NCI-H2107 treated with DMSO at 0.1 percent for 48 hours (cell line): Measurements from ENCODE around the gene PRKAR2B.
"Not testable (repeated sequence)": the region's sequence is repeated elsewhere in the genome, so short reads cannot be mapped to it uniquely, and the experiment has no call there.

Source experiments
- DNase-seq: peaks from one replicate; lab custom pipeline; 2025; ENCODE audit not compliant: unreplicated experiment; lab: John Stamatoyannopoulos, UW

The PRKAR2B gene

DNA sequence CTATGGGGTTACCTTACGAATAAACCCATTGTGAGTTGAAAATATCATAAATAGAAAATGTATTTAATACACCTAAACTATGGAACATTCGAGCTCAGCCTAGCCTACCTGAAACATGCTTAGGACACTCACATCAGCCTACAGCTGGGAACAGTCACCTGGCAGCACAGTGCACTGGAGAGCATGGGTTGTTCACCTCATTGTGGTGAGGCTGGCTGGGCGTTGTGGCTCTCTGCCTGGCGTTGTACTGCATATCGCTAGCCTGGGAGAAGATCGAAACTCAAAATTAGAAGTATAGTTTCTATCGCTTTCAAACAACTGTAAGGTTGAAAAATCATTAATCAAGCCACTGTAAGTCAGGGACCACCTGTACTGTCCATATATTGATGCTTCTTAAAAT lies 107.0 kb downstream of the PRKAR2B start:
- DNase-seq: no peak

DNA sequence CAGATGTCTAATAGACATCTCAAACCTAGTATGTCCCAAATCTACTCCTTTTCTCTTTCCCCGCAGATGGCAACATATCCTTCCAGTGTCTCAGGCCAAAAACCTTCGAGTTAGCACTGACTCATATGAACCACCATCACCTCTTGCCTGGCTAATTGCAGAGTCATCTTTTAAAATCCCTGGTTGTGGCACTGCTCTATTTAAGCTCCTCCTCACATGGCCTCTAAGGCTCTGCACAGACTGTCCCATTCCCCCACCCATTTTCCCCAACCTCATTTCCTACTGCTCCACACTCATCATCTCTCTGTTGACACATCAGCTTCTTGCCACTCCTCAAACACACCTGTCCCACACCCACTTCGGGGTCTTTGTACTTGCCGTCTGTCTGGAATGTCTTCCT lies 107.5 kb downstream of the PRKAR2B start:
- DNase-seq: no peak

DNA sequence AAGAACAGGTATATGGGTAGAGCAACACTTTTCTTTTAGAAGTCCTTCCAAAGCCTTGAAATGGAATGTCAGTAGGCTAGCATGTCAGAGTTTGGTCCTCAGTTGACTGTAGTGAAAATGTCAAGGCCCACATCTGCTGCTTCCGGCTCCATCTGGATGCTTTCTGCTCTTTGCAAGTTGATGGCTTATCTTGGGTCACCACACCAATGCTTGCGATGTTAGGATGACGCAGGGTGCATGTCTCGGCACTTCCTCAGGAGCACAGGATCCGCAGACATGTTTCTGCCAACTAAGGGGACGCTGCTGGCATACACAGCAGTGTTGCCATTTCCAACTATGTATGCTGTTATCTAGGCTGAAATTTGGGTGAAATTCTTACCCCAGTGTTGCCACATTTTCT lies 110.3 kb downstream of the PRKAR2B start:
- no peak for DNase-seq

DNA sequence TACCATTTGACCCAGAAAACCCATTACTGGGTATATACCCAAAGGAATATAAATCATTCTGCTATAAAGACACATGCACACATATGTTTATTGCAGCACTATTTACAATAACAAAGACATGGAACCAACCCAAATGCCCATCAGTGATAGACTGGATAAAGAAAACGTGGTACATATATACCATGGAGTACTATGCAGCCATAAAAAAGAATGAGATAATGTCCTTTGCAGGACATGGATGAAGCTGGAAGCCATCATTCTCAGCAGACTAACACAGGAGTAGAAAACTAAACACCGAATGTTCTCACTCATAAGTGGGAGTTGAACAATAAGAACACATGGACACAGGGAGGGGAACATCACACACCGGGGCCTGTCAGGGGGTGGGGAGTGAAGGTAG lies 111.2 kb downstream of the PRKAR2B start:
- not testable (repeated sequence) for DNase-seq

DNA sequence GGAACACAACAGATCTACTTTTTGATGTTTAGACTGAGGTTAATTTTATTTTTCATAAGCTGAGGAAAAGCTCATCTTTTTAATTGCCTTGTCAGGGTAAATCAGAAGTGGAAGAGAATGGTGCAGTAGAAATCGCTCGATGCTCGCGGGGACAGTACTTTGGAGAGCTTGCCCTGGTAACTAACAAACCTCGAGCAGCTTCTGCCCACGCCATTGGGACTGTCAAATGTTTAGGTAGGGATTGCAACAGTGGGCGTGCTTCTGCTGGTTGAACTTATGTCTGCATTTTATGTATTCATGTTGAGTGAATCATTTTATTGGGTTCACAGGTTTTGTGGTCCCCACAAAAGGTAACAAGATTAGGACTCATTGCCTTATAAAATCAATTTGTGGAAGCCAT lies 112.6 kb downstream of the PRKAR2B start:
- no peak for DNase-seq

DNA sequence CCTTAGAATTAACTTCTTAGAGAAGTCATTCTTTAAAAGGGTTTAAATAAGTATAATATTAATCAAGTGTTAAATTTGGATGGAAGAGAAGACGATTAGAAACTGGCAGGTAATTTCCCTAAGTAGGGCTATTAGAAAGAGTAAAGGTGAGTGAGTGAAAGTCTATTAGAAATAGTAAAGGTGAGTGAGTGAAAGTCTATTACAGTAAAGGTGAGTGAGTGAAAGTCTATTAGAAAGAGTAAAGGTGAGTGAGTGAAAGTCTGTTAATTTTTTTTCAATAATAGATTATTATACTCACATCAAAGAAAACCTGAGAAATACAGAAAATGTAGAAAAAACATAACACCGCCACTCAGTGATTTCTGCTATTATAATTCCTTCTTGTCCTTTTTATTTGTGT lies 113.5 kb downstream of the PRKAR2B start:
- no peak for DNase-seq

DNA sequence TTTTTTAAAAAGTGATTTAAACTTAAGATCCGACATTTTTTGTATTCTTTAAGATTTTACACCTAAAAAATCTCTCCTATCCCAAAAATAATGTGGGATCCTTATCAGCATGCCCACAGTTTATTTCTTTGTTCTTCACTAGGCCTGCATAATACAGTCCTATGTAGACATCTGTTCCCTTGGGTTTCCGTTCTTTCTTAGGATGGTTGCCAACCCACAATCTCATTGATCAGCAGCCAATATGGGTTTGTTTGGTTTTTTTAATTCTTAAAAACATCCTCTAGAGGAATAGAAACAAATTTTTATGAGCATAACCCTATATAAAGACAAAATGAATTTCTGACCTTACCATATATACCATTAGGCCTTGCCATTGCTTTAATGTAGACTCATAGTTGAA lies 115.9 kb downstream of the PRKAR2B start:
- no peak for DNase-seq

DNA sequence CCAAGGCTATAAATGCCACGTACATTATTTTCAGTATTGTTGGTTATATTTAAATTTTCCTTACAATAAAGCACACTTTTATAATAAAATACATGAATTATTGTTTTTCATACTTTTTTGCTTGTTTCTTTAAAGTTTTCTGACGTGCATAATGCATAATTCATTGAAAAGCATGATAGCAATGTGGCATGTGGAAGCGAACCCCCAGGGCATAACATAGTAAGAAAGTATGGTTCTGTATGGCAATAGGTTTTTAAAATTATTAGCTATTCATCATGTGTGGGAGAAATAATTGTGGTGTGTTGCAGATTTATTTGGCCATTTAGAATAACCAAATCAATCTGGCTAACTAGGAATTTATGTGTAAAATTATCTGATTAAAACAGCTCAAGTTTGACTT lies 116.9 kb downstream of the PRKAR2B start:
- no peak for DNase-seq

DNA sequence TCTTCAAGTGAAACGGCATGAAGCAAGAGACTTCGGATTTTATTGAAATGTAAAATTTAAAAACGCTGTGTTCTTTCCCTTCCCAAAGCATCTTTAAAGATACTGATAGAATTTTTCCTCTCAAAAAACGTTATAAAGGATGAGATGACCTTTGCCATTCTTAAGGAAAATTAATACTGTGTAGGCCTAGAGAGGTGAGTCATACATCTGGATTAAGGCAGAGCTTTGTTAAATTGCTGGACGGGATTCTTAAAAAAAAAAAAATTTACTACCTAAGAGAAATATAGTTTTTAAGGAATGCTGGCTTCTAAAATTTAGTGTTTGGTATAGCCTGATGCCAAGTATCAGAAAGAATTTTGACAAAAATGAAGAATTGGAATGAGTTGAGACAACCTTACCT lies 118.0 kb downstream of the PRKAR2B start:
- no peak for DNase-seq

DNA sequence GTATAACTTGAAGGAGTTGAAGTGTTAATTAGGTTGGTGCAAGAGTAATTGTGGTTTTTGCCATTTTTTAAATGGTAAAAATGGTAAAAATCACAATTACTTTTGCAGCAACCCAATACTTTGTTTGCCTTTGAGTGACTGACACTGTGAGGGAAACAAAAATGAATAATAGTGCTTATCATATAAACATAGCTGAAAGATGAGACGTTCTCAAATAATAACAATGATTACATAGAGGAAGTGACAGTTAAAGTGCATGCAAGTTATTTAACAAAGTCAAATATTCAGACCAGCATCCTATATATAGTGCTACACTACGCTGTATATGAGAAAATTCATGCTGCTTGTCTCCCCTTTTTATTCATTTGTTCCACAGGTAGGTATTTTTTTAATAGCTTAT lies 119.6 kb downstream of the PRKAR2B start:
- DNase-seq: no peak

DNA sequence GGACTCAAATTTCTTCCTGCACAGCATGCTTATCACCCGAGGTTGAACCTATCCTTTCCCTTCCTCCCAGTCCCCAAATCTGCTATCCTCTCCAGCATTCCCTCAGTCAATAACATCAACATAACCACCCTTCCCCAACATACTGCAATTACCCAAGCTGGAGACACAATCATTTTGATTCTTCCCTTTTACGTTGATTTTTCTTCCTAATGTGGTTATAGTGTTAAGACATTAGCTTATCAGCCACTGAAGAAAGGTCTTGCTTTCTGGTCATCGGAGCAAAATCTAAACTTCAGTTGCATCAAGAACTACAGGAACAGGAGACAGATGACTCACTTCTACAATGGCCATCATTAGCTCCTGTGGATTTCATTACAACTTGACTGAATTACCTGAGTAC lies 120.8 kb downstream of the PRKAR2B start:
- no peak for DNase-seq

DNA sequence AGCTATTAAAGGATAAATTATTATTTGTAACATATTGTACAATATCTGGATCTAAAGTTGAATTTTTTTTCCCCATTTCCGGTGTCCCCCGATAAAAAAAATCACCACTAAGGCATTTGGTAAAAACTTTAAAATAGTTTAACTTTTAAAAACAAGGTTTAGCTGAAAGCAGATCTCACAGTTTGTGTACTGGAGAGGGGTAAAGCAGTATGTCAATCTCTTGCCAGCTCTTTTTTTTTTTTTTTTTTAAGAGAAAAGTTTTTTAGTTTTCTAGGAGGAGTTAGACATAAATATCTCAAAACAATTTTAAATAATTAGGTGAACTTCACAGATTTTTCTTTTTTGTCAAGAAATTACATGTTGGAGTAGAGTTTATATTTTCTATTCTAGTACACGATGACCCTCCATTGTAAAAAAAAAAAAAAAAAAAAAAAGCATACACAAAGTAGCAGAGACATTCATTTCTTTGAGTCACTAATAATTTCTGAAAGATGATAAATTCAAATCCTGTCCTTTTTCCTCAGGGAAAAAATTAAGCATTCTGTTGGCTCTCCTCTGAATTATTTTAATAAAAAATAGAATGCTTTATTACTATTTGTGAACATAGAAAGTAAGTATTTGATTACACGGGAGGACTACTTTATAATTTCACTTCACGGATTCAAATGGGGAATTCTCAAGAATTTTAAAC lies 122.4 kb downstream of the PRKAR2B start:
- no peak for DNase-seq

DNA sequence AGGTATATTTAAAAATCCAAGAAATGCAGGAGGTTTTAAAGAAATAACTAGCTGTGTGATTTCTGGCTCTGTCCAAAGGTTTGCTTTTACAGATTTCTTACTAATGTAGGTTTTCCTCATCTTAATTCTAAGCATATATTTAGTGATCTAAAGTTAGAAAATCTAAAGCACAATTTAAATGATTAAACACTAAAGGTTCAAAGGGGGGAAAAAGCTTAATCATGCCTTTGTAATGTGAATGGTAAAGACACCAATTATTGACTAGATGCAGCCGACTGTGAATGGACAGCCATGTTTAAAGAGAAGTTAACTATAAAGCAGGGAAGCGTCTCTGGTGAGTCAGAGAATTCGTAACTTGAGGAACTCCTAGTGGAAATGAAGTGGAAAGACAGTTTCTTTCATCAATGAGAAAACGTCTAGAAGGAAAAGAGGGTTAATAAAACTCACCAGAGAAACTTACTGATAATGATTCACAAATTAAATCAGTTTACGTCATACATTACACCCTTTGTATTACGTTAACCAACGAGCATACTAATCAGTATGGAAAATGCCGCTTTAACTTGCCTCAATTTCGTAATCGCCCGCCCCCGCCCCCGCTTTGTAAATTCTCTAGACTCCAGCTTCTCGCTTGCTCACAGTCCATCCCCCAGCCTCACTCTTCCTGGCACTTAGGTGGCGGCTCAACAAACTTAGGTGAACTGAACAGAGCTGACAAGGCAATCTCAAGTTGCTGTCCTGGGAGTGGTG lies 123.2 kb downstream of the PRKAR2B start:
- peak; percentile 53 for DNase-seq

DNA sequence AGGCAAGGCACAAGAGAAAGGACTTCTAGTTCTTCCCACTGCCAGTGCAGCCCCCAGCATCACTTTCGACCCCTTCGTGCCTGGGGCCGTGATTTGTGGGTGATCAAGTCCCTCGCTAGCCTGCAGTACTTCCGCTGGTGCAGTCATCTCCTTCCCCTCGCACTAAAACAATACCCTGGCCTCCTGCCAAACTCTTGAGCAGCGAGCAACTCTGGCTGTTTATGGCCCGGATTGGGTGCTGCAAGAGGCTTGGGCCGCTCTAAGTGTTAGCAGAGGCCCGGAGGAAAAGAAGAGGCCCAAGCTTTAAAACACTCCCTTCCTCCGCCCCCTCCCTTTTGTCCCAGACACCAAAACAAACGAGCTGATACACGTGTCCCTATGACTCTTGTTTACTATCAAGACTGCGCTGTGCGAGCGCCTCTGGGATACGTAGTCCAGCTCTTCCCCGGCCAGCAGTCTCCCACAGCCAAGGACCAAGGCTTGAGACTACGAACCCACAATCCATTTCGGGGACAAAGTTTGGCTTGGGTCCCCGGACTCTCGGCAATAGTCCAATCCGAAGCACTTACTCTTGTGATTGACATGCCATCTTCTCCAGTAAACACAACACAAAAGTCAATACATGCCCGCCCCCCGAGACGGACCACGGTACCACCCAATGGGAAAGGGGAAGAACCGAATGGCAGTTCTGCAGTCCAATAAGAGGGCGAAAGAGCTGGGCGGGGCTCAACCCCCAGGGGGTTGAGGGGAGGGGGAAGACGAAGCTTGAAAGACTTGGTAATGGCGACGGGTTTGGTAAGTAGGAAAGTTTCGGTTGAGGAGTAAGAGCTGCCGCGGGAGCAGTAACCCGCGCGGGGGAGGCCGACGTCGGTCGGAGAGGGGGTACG lies 124.0 kb downstream of the PRKAR2B start, which contains the start of gene HBP1:
TSS of gene HBP1 (plus strand) at position 771 of the 887 bp plus-strand sequence. CDS start 10,891 bp downstream, outside the sequence.
- DNase-seq: peak; percentile 99

DNA sequence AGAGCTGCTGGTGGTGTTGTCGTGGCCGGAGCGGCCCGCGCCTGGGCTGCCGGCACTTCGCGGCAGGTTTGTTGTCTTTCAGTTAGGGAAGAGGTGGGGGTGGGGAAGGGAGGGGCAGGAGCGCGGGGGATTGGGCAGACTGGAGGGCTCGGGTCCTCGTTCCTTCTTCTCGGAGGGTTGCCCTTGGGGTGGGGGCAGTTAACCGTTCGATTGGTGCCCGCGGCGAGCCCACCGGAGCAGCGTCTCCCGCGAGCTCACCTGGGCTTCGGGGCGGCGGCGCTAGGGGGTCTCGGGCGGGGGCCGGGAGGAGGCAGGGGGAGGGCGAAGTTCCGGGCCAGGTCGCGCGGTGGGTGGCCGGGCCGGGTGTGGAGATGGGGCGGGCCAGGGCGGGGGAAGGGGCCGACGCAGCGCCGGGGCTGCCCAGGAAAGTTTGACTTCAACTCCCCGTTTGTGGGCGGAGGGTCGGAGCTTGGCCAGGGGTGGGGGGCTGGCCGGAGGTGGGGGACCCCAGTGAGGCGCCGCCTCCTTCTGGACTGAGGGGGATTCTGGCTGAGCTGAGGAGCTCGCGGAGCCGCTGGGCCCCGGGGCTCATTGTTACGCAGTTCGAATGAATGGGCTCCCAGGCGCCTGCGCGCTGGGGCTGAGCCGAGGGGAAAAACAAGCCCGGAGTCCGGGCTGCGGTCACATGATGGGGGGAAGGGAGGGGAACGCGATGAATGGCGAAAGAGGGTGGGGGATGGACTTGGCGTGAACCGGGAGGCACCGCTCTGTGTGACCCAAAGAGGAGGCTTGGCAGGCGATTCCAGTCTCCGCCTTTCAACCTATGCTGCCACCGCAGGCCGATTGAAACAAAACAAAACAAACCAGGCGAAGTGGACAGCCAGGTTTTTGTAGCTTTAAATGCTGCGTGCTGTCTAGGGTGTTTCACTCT lies 124.9 kb downstream of the PRKAR2B start:
- DNase-seq: peak; percentile 93

DNA sequence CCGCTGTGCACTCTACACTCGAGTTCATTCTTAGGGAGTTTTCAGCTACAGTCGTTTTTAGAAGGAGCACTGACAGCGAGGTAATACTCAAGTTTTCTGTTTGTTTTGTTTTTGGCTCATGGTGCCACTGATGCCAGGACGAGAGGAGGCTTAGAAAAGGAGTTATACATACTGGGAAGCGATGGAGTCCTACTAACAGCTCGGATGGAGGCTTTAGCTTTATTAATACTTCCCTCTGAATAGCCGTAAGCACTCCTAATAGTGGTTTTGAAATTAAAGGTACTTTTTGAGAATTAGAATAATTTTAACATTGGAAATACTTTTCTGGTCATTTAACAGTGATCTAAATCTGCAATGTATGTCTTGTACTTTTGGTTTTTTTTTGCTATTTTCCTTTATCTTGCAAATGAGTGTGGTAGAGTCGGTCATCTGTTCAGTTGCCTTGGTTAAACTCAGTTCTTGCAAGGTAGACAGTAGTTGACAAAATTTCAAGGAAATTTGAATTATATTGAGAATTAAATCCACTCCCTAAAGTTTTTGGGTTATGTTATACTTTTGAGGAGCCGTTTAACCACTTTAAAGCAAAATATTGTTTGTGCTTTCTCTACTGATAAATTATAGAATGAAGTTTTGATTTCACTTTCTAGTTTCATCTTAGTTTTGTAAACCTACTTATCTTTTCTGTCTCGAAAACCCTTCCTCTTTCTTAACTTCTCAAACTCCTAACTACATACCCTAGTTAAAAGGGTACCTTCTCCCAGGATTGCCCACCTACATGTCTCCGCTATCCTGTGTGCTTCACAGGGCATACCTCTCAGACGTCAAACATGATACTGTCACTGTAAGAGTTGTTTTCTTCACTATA lies 125.8 kb downstream of the PRKAR2B start:
- peak; percentile 73 for DNase-seq

DNA sequence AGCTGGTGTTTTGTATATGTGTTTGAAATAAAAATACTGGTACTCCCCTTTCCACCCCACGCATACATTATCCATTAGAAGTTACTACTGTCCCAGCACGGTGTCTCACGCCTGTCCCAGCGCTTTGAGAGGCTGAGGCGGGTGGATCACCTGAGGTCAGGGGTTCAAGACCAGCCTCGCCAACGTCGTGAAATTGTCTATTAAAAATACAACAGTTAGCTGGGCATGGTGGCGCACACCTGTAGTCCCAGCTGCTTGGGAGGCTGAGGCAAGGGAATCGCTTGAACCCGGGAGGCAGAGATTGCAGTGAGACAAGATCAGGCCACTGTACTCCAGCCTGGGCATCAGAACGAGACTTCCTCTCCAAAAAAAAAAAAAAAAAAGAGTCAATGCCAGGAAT lies 127.0 kb downstream of the PRKAR2B start:
- no peak for DNase-seq

DNA sequence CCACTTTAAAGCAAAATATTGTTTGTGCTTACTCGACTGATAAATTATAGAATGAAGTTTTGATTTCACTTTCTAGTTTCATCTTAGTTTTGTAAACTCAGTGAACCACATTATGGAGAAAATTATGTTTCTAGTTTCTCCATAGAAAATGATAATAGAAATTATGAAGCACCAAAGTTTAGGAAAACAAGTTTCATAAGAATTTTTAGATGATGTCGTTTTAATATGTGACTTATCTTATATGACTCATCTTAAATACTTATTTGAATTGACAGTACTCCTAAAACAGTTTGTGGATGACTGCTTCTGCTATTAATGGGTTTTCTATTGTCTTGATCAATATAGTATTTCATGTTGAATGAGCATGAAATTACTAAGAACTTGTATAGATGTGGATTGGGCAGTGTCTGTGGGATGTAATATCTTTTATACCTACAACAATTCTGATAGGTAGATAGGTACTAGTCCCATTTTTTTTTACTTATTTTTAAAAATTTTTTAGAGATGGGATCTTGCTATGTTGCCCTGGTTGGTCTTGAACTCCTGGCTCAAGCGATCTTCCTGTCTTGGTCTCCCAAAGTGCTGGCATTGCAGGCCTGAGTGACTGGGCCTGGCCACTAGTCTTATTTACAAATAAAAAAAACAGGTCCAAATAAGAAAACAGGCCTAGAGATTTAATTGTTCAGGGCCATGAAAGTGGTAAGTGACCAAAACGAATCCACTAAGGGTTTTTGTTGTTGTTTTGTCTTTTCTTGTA lies 127.9 kb downstream of the PRKAR2B start:
- no peak for DNase-seq

DNA sequence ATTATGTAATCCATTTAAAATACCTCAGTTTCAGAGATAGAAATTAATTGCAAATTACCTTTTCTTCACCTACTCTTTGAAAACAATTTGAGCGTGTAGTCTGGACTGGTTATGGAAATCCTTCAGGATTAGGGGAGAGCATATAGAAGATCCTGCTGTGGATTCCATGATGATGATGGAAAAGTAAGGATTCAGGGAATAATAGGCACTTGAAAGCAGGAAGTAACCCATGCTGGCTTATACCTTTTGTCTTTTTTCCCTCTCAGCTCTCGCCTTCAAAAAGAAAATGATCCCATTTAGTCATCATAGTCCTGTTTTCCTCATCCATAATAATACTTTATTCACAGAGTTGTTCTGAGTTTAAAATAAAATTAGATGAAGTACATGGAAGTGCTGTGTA lies 128.7 kb downstream of the PRKAR2B start:
- DNase-seq: no peak
